Caki2 (cell line): ENCODE measurements around the gene MT1G. TPM values are rescaled to one million over a fixed set of nuclear protein-coding genes. Genes with fewer than 3 reads are reported as not detected.

ENCODE experiments used
- DNase-seq: peaks from one replicate; pipeline ENCODE4 v3.0.0-alpha.2; 2015; ENCODE audit warnings: low read depth
- in situ Hi-C: cut with HindIII; loops from 2 replicates; pipeline ENCODE4 v1.10.0; 2016; ENCODE audit warnings: low sequenced_read_pairs, low pct_unique_long_range_greater_than_20kb, mixed read lengths
- total RNA-seq: library from RNA; depleted of rRNA; stranded (reverse); fragments of >200 nt; shearing (Covaris generic); gene quantifications from 2 replicates; pipeline ENCODE4 v1.2.3, GENCODE V29; 2014; ENCODE audit warnings: low replicate concordance

MT1G gene
- total RNA-seq, 1 experiment from 2014 or later: not detected

- no peak for DNase-seq
- in situ Hi-C loops: no loop called here
These were observed 22.6 kb downstream of the MT1G start for GRCh38 chr16:56645311-56645710.

- DNase-seq: no peak
- in situ Hi-C loops: no loop called here
These were observed 24.0 kb downstream of the MT1G start for GRCh38 chr16:56643833-56644232.

DNA sequence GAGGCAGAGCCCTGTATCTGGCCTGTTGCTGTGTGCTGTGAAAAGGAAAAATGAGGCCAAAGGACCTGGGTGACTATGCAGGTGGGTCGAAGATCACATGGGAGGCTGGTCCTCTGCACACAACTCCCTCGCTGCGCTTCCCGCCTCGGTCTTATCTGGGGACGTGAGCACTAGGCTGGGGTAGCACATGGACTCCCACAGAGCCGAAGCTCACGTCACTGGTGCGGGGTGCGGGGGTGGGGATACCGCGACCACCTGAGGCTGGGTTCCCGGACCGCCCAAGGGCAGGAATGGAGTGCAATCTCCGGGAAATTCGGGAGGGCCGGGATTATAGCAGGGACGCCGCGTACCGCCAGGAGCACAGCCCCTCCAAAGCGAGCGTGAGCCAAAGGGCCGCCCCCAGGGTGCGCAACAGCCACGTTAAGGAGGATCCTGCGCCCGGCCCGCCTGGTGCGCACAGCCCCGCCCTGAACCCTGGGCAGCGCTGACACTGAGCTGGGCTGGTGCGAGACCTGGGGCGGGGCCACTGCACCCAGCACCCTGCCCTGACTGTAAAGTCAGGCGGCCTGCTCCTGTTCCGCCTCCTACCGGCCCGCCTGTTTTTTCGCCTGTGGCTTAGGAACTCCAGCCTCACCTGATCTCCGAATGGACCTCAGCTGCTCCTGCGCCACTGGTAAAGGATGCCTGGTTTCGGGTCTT is 24.6 kb downstream of the MT1G start:
- in situ Hi-C loops: no loop called here
- DNase-seq: peak; percentile 86

DNA sequence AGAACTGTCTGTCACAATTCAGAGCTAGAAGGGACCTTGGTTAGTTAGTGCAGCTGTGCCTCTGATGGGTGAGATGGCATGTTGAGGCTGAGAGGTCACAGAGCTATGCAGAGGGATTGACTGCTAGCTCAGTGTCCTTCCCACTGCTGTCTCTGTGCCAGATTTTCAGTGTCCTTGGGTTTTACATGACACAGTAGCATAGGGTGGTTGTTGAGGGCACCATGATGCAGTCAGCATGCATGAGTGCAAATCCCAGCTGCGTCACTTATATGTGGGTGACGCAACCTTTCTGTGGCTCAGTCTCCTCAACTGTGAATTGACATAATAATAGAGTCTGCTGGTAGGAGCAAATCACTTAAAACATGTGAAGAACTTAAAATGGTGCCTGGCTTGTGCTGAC is 26.7 kb downstream of the MT1G start:
- in situ Hi-C loops: no loop called here
- DNase-seq: no peak

- in situ Hi-C loops: no loop called here
These were observed 27.8 kb downstream of the MT1G start for GRCh38 chr16:56640076-56640475.

GRCh38 chr16:56639045-56639444 is 28.8 kb downstream of the MT1G start:
- no peak for DNase-seq
- in situ Hi-C loops: no loop called here

More at GRCh38 chr16:56640076-56640475, 27.8 kb downstream of the MT1G start:
- no peak for DNase-seq

- in situ Hi-C loops: no loop called here
- DNase-seq: no peak
These were observed 29.8 kb downstream of the MT1G start, which contains the start of gene MT1A for GRCh38 chr16:56637814-56638750. Gene MT1A, plus strand, starts transcription at chr16:56638666. Its CDS starts 73 bp downstream, at chr16:56638739.

GRCh38 chr16:56636616-56637413 is 31.1 kb downstream of the MT1G start:
- in situ Hi-C loops: no loop called here
- no peak for DNase-seq

GRCh38 chr16:56635441-56635967 is 32.4 kb downstream of the MT1G start:
- DNase-seq: no peak
- in situ Hi-C loops: no loop called here

GRCh38 chr16:56634715-56635440 is 33.0 kb downstream of the MT1G start:
- in situ Hi-C loops: no loop called here
- DNase-seq: no peak

DNA sequence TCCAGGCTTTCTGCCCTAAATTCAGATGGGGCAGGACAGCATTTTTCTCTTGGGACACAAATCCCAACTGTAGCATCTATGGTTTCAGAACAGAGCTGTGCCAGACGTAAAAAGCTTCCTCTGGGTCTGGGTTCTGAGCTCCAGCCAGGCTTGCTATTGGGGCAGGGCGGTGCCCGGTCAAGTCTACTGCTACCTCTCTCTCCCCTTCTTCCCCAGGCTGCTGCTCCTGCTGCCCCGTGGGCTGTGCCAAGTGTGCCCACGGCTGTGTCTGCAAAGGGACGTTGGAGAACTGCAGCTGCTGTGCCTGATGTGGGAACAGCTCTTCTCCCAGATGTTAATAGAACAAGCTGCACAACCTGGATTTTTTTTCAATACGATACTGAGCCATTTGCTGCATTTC is 34.3 kb downstream of the MT1G start:
- in situ Hi-C loops: no loop called here

DNA sequence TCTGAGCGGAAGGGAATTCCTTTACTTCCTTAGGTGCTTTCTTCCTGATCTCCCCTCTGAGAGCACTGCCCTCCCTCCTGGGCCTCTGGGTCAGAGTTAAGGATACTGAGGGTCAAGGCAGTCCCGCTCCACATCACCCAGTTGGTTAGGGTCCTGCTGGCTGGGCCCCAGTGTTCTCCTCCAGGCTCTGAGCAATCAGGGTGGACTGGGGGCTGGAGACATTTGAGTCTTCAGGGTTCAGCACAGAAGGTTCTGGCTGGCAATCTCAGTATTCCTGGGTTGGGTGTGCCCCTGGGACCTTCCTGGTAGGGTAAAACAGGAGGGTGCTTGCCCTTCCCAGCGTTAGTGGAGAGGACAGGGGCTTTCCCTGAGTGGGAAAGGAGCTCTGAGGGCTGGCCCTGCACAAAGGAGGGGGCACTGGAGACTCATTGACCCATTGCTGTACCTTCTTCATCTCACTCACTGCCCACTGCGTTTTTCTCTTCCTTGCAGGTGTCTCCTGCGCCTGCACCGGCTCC is 35.0 kb downstream of the MT1G start:
- DNase-seq: no peak
- in situ Hi-C loops: no loop called here

More for the DNA sequence above, 34.3 kb downstream of the MT1G start:
- no peak for DNase-seq

GRCh38 chr16:56632156-56632847 is 35.6 kb downstream of the MT1G start, which contains the start of gene MT1M:
Gene MT1M, plus strand, starts transcription at chr16:56632659. Its CDS starts 73 bp downstream, at chr16:56632732.
- DNase-seq: no peak
- in situ Hi-C loops: no loop called here

- DNase-seq: no peak
- in situ Hi-C loops: no loop called here
These were observed 36.1 kb downstream of the MT1G start for GRCh38 chr16:56631832-56632155.

DNA sequence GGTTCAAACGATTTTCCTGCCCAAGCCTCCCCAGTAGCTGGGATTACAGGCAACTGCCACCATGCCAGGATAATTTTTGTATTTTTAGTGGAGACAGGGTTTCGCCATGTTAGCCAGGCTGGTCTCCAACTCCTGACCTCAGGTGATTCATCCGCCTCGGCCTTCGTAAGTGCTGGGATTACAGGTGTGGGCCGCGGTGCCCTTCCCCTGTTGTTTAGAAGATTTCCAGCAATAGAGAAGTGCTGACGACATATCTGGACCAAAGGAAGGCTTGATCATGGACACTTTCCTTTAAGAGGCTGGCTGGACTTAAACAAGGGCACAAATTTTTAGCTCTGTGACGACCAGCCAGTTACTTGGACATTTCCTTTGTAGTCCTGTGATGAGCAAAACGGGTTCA is 36.7 kb downstream of the MT1G start:
- in situ Hi-C loops: no loop called here
- no peak for DNase-seq

DNA sequence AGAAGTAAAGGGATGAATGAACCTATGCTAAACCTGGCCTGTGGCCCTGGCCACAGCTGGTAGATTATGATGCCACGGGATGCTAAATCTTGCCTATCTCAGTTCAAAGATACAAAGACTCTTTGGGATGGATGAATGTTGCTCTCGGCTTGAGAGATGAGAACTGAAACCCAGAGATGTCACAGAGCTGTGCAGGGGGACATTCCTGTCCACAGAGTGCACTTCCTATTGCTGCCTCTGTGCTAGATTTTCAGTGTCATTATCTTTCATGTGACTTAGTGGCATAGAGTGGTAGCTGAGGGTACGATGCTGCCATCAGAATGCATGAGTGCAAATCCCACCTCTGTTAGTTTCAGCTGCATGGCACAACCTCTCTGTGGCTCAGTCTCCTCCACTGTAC is 37.7 kb downstream of the MT1G start:
- in situ Hi-C loops: no loop called here
- DNase-seq: no peak

GRCh38 chr16:56629531-56629930 is 38.3 kb downstream of the MT1G start:
- in situ Hi-C loops: no loop called here
- no peak for DNase-seq
